Measurements from ENCODE around the gene TNNT2. TPM values are rescaled to one million over a fixed set of nuclear protein-coding genes. Genes with fewer than 3 reads are reported as not detected.
A peak's percentile ranks its signal among the peaks of the same experiment; 100 is the strongest.

The TNNT2 gene
- total RNA-seq, 1 donor from 2014 or later, result 6.1 TPM

DNA sequence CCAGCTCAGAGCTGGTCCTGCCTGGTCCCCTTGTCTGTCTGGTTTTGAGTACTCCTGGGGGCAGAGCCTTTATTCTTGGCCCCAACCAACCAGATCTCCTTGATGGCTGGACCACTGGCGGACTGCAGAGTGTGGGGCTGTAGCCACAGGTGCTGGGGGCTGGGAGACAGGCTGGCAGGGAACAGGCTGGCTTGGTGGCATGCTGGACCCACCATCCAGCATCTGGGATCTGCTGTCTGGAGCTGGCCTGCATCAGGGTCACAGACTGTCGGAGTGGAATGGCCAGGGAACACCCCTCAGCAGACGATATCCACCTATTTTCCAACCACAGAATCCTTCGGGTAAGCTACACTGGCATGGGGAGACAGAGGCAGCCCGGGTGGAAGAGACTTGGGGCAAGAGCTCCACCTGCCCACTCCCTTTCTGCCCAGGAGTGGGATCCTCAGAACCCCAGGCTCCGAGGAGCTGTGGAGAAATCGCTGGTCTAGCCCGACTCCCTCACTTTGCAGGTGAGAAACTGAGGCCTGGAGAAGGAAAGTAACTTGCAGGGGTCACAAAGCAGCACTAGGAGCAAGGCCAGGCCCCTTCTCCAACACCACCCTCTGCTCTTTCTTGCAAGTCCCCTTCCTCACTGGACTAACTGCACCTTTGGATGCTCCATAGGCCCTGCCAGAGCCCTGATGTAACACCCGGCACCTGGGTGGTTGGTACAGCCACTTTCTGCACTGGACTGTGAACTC, 40.6 kb downstream of the TNNT2 start:
- Histone ChIP-seq H3K4me1 (ENCODE audit: insufficient read depth, low read length) (no peaks in the 10 kb centered on the region), H3K9ac (ENCODE audit: low read length) (no peak overlapping the region), H3K27me3 (ENCODE audit: insufficient read depth, low read length) (peaks cover 14% of the 10 kb centered on the region), H3K9me3 (ENCODE audit: insufficient read depth, low read depth, low read length) (no peaks in the 10 kb centered on the region), H3K27ac (ENCODE audit: low read depth, low read length) (no peak overlapping the region), H3K36me3 (ENCODE audit: insufficient read depth, low read length) (no peaks in the 10 kb centered on the region), H3K4me2 (ENCODE audit: low read length) (no peak overlapping the region), H3K79me2 (ENCODE audit: insufficient read depth, low read length) (no peaks in the 10 kb centered on the region), H3K4me3 (ENCODE audit: insufficient read depth, low read depth, low read length) (no peak overlapping the region), H4K20me1 (ENCODE audit: insufficient read depth, low read length) (no peaks in the 10 kb centered on the region), H2AFZ (ENCODE audit: low read depth, low read length) (no peak overlapping the region)
- no peaks in the 10 kb centered on the region for H3K4me1 Mint-ChIP-seq (ENCODE audit: low read depth, unreplicated experiment)
- FAIRE-seq (no peak), DNase-seq (ENCODE audit: low read depth) (no peak)
- peaks cover 41% of the 10 kb centered on the region for H3K27me3 Mint-ChIP-seq (ENCODE audit: low read depth, unreplicated experiment)
- H3K9me3 Mint-ChIP-seq (ENCODE audit: unreplicated experiment), result peaks cover 6% of the 10 kb centered on the region
- H3K4me3 Mint-ChIP-seq (ENCODE audit: unreplicated experiment), result peak overlapping the region; percentile 51
- no peaks in the 10 kb centered on the region for H3K36me3 Mint-ChIP-seq (ENCODE audit: low read depth, unreplicated experiment)
- TF ChIP-seq, protein P1, sequence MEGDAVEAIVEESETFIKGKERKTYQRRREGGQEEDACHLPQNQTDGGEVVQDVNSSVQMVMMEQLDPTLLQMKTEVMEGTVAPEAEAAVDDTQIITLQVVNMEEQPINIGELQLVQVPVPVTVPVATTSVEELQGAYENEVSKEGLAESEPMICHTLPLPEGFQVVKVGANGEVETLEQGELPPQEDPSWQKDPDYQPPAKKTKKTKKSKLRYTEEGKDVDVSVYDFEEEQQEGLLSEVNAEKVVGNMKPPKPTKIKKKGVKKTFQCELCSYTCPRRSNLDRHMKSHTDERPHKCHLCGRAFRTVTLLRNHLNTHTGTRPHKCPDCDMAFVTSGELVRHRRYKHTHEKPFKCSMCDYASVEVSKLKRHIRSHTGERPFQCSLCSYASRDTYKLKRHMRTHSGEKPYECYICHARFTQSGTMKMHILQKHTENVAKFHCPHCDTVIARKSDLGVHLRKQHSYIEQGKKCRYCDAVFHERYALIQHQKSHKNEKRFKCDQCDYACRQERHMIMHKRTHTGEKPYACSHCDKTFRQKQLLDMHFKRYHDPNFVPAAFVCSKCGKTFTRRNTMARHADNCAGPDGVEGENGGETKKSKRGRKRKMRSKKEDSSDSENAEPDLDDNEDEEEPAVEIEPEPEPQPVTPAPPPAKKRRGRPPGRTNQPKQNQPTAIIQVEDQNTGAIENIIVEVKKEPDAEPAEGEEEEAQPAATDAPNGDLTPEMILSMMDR (IDR thresholded peaks at IDR 0.05; ENCODE audit: insufficient read depth, low read depth, low read length), result no peak
- TF ChIP-seq EZH2 (IDR thresholded peaks at IDR 0.05; ENCODE audit: insufficient read depth, low read length), result no peak
- H3K27ac Mint-ChIP-seq (ENCODE audit: unreplicated experiment), result no peak overlapping the region

DNA sequence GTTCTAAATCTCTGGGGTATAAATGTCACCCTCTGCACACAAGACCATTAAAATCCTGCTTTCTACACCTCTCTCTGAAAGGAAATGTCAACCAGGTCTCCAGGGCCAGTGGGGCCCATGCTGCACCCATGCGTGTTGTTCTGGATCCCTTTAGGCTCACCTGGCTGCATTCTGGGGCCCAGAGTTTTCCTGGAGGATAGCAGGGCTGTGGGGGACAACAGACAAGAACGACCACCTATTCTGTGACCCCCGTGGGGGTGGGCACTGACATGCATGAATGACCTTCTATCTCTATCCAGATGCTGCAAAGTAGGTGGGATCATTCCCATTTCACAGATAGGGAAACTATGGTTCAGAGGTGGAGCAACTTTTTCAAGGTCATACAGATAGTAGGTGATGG, 41.6 kb downstream of the TNNT2 start:
- Histone ChIP-seq H4K20me1 (ENCODE audit: insufficient read depth, low read length) (no peaks in the 10 kb centered on the region), H3K9me3 (ENCODE audit: insufficient read depth, low read depth, low read length) (no peaks in the 10 kb centered on the region), H3K4me1 (ENCODE audit: insufficient read depth, low read length) (no peaks in the 10 kb centered on the region), H3K4me3 (ENCODE audit: insufficient read depth, low read depth, low read length) (no peak overlapping the region), H2AFZ (ENCODE audit: low read depth, low read length) (no peak overlapping the region), H3K36me3 (ENCODE audit: insufficient read depth, low read length) (no peaks in the 10 kb centered on the region), H3K9ac (ENCODE audit: low read length) (no peak overlapping the region), H3K4me2 (ENCODE audit: low read length) (no peak overlapping the region), H3K27ac (ENCODE audit: low read depth, low read length) (no peak overlapping the region), H3K79me2 (ENCODE audit: insufficient read depth, low read length) (no peaks in the 10 kb centered on the region), H3K27me3 (ENCODE audit: insufficient read depth, low read length) (peaks cover 8% of the 10 kb centered on the region)
- TF ChIP-seq, protein P1 (IDR thresholded peaks at IDR 0.05; ENCODE audit: insufficient read depth, low read depth, low read length), result no peak
- TF ChIP-seq EZH2 (IDR thresholded peaks at IDR 0.05; ENCODE audit: insufficient read depth, low read length), result no peak
- H3K4me1 Mint-ChIP-seq (ENCODE audit: low read depth, unreplicated experiment), result no peaks in the 10 kb centered on the region
- H3K9me3 Mint-ChIP-seq (ENCODE audit: unreplicated experiment), result peaks cover 2% of the 10 kb centered on the region
- no peak overlapping the region for H3K27ac Mint-ChIP-seq (ENCODE audit: unreplicated experiment)
- DNase-seq (ENCODE audit: low read depth) (no peak), FAIRE-seq (no peak)
- H3K4me3 Mint-ChIP-seq (ENCODE audit: unreplicated experiment), result no peak overlapping the region
- H3K36me3 Mint-ChIP-seq (ENCODE audit: low read depth, unreplicated experiment), result no peaks in the 10 kb centered on the region
- peaks cover 48% of the 10 kb centered on the region for H3K27me3 Mint-ChIP-seq (ENCODE audit: low read depth, unreplicated experiment)

DNA sequence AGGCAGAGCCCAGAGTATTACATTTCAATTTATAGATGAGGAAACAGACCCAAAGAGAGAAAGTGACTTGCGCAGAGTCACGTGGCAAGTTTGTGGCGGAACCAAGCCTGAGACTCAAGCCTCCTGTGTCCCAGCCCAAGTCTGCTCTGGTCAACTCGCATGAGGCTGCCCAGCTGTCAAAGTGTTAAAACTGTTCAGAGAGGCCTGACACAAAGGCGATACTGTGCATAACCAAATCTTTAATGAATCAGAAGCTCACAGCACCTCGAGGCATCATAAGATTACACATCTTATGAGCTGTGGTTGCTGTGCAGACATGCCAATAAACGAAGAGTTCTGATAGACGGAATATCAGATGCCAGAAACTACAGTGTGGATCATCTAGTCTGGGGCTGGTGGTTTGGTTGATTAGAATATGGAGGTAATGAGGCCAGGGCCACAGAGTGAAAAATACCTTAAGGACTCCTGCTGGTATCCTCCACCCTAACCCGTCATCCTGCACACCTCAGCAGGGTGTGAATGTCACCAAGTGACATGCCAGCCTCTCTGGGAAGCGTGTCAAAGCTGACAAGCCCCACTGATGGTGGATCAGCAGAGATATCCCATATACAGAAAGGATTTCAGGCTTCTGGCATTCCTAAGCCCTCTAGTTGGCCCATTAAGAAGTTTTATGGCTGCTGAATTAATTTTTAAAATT, 42.2 kb downstream of the TNNT2 start:
- no peak overlapping the region for H3K27ac Mint-ChIP-seq (ENCODE audit: unreplicated experiment)
- H3K36me3 Mint-ChIP-seq (ENCODE audit: low read depth, unreplicated experiment), result no peaks in the 10 kb centered on the region

More for the DNA sequence above, 42.2 kb downstream of the TNNT2 start:
- H3K4me2 ChIP-seq (ENCODE audit: low read length), result no peak overlapping the region
- no peaks in the 10 kb centered on the region for H3K4me1 Mint-ChIP-seq (ENCODE audit: low read depth, unreplicated experiment)
- peaks cover 52% of the 10 kb centered on the region for H3K27me3 Mint-ChIP-seq (ENCODE audit: low read depth, unreplicated experiment)
- no peak overlapping the region for H3K27ac ChIP-seq (ENCODE audit: low read depth, low read length)
- H3K79me2 ChIP-seq (ENCODE audit: insufficient read depth, low read length), result no peaks in the 10 kb centered on the region
- DNase-seq (ENCODE audit: low read depth), result no peak
- no peaks in the 10 kb centered on the region for H3K4me1 ChIP-seq (ENCODE audit: insufficient read depth, low read length)
- no peaks in the 10 kb centered on the region for H4K20me1 ChIP-seq (ENCODE audit: insufficient read depth, low read length)
- H3K27me3 ChIP-seq (ENCODE audit: insufficient read depth, low read length), result peaks cover 6% of the 10 kb centered on the region
- no peaks in the 10 kb centered on the region for H3K9me3 ChIP-seq (ENCODE audit: insufficient read depth, low read depth, low read length)
- H2AFZ ChIP-seq (ENCODE audit: low read depth, low read length), result no peak overlapping the region
- H3K9ac ChIP-seq (ENCODE audit: low read length), result no peak overlapping the region
- peaks cover 2% of the 10 kb centered on the region for H3K9me3 Mint-ChIP-seq (ENCODE audit: unreplicated experiment)
- H3K36me3 ChIP-seq (ENCODE audit: insufficient read depth, low read length), result no peaks in the 10 kb centered on the region
- TF ChIP-seq, protein P1 (IDR thresholded peaks at IDR 0.05; ENCODE audit: insufficient read depth, low read depth, low read length), result no peak
- TF ChIP-seq EZH2 (IDR thresholded peaks at IDR 0.05; ENCODE audit: insufficient read depth, low read length), result no peak
- no peak overlapping the region for H3K4me3 Mint-ChIP-seq (ENCODE audit: unreplicated experiment)
- no peak overlapping the region for H3K4me3 ChIP-seq (ENCODE audit: insufficient read depth, low read depth, low read length)
- FAIRE-seq, result no peak
